MM.1S (cell line): ENCODE measurements around the gene CLCA4.

Source experiments
- CTCF ChIP-seq: fragments of 300-600 bp; sonication (generic); IDR thresholded peaks from 2 replicates; pipeline ENCODE4 v1.5.1; 2016; ENCODE audit warnings: antibody characterized with exemption, low read length, mixed read lengths
- EZH2phosphoT487 ChIP-seq: fragments of 300-600 bp; sonication (generic); IDR thresholded peaks from 2 replicates; pipeline ENCODE4 v1.6.1; 2018; ENCODE audit warnings: antibody characterized with exemption, low read length

GRCh38 chr1:86619313-86619712 lies 72.4 kb downstream of the CLCA4 start:
- TF ChIP-seq CTCF (no peak), EZH2phosphoT487 (no peak)
